Hematopoietic multipotent progenitor cell treated with erythropoietin and hydrocortisone succinate and interleukin-3 and kit ligand, for 15 days (in vitro differentiated cells): ENCODE measurements around the gene CNNM2.
"Not testable (repeated sequence)": the region's sequence is repeated elsewhere in the genome, so short reads cannot be mapped to it uniquely, and the experiment has no call there.

Source experiments
- DNase-seq: peaks from one replicate; pipeline ENCODE4 v3.0.0-alpha.2; 2015; ENCODE audit warnings: low spot score

CNNM2 gene

GRCh38 chr10:103109821-103110220, 191.7 kb downstream of the CNNM2 start:
- DNase-seq: no peak

GRCh38 chr10:103110407-103110806, 192.3 kb downstream of the CNNM2 start:
- DNase-seq: no peak

- DNase-seq: no peak
These were observed 193.2 kb downstream of the CNNM2 start for GRCh38 chr10:103111031-103111917.

GRCh38 chr10:103111918-103112877, 194.1 kb downstream of the CNNM2 start:
- DNase-seq: no peak

DNA sequence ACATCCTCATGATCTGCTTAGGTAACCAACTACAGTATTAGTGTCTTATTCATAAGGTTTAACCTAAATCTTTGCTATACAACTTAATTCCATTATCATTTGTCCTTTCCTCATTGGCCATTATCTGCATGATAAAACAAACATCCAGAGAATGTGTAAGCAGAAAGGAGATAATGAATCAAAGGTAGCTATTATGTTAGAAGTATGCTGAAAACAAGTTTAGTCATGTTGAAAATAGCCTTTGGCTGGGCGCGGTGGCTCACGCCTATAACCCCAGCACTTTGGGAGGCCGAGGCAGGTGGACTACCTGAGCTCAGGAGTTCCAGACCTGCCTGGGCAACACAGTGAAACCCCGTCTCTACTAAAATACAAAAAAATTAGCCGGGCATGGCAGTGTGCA, 196.8 kb downstream of the CNNM2 start:
- no peak for DNase-seq

GRCh38 chr10:103117247-103117646, 199.2 kb downstream of the CNNM2 start:
- DNase-seq: no peak

GRCh38 chr10:103120546-103120945, 202.5 kb downstream of the CNNM2 start:
- DNase-seq: no peak

- DNase-seq: no peak
These were observed 203.1 kb downstream of the CNNM2 start for GRCh38 chr10:103120977-103121735.

GRCh38 chr10:103123282-103124024, 205.4 kb downstream of the CNNM2 start:
- DNase-seq: no peak

GRCh38 chr10:103124420-103125096, 206.5 kb downstream of the CNNM2 start:
- DNase-seq: no peak

GRCh38 chr10:103125323-103126267, 207.5 kb downstream of the CNNM2 start:
- DNase-seq: no peak

DNA sequence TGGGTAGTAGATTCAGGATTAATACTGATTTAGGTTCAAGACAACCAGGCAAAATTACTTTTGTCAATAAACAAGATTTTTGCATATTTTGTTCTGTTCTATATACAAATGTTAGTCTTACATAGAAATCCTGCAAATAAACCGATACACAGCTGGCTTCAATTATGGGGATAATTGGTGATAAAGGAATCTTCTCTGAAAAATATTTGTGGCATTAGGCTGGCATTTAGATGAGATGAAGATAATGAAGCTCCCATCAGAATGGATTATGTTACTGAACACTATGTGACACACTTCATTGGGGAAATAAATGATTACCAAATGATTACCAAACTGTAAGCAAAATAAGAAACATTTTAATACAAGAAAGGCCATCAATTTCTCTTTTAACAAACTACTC, 209.1 kb downstream of the CNNM2 start:
- no peak for DNase-seq

DNA sequence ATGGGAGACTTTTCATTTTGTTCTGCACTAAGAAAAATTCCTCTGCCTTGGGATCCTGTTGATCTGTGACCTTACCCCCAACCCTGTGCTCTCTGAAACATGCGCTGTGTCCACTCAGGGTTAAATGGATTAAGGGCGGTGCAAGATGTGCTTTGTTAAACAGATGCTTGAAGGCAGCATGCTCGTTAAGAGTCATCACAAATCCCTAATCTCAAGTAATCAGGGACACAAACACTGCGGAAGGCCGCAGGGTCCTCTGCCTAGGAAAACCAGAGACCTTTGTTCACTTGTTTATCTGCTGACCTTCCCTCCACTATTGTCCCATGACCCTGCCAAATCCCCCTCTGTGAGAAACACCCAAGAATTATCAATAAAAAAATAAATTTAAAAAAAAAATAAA, 212.1 kb downstream of the CNNM2 start:
- DNase-seq: not testable (repeated sequence)

DNA sequence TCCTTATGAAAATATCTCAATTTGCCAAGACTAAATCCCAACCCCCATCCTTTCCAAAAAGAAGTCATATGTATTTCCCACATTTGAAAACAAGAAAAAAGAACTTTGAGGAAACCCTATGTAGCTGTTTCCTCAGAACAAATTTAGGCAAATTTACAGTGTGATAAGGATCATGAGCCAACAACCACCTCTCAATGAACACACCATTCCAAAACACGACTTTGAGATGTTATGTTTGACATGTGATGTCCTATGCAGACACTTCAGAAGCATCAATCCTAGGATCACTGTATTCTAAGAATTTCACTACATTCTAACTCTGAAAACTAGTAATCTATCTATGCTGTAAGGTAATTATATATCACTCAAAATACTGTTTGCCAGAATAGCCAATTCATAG, 212.8 kb downstream of the CNNM2 start:
- DNase-seq: no peak

DNA sequence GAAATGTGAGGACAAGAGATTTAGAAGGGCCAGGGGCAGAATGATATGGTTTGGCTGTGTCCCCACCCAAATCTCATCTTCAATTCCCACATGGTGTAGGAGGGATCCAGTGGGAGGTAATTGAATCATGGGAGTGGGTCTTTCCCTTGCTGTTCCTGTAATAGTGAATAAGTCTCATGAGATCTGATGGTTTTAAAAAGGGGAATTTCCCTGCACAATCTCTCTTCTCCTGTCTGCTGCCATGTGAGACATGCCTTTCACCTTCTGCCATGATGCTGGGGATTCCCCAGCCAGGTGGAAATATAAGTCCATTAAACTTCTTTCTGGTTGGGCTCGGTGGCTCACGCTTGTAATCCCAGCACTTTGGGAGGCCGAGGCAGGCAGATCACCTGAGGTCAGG, 217.1 kb downstream of the CNNM2 start:
- not testable (repeated sequence) for DNase-seq

- DNase-seq: no peak
These were observed 221.7 kb downstream of the CNNM2 start for GRCh38 chr10:103139803-103140202.
